H1 (cell line): Measurements from ENCODE around the gene MAP6. TPM values are rescaled to one million over a fixed set of nuclear protein-coding genes. Genes with fewer than 3 reads are reported as not detected.

Experiments used
- CTCF ChIA-PET: fragments of 300-600 bp; sonication (Branson Sonifier 250); formaldehyde crosslinking; loops from one replicate; lab custom pipeline; 2021; ENCODE audit not compliant: partially characterized antibody; lab: Charles Lee
- POLR2A ChIA-PET: fragments of 300-600 bp; sonication (Branson Sonifier 250); formaldehyde crosslinking; loops from one replicate; lab custom pipeline; 2021; ENCODE audit warnings: inconsistent platforms; ENCODE audit not compliant: partially characterized antibody; lab: Charles Lee
- DNase-seq, 2 experiments: peaks; one replicate each; pipeline versions ENCODE4 v3.0.0 to v3.0.0-alpha.2; 2010 to 2022; ENCODE audit warnings: low spot score in 2 of 2, low read depth in 1 of 2, mixed read lengths in 1 of 2
- FAIRE-seq: peaks from 2 replicates; lab custom pipeline; 2011; peaks lifted over from hg19 to GRCh38; lab: Jason Lieb, UNC
- H2AFZ ChIP-seq: 2 replicates; pipeline ENCODE4 v1.8.1; 2012; ENCODE audit warnings: low read length, inconsistent platforms
- H2AK5ac ChIP-seq: 2 replicates; pipeline ENCODE4 v1.6.1; 2013; ENCODE audit warnings: low read depth, low read length
- H2BK120ac ChIP-seq: replicated peaks from 2 replicates; pipeline ENCODE3; 2013; ENCODE audit warnings: low read depth, low read length, inconsistent platforms
- H2BK12ac ChIP-seq: 2 replicates; pipeline ENCODE4 v1.6.1; 2013; ENCODE audit warnings: low read depth, low read length
- H2BK15ac ChIP-seq: 2 replicates; pipeline ENCODE4 v1.6.1; 2013; ENCODE audit warnings: low read length
- H2BK20ac ChIP-seq: 2 replicates; pipeline ENCODE4 v1.6.1; 2013; ENCODE audit warnings: low read length
- H2BK5ac ChIP-seq: 2 replicates; pipeline ENCODE4 v1.6.1; 2013; ENCODE audit warnings: low read depth, low read length
- H3K14ac ChIP-seq: 2 replicates; pipeline ENCODE4 v1.6.1; 2013; ENCODE audit warnings: inconsistent platforms; ENCODE audit not compliant: insufficient read length
- H3K18ac ChIP-seq: 2 replicates; pipeline ENCODE4 v1.6.1; 2013; ENCODE audit warnings: low read length; ENCODE audit errors: extremely low read depth
- H3K23ac ChIP-seq: 2 replicates; pipeline ENCODE4 v1.6.1; 2013; ENCODE audit warnings: inconsistent platforms; ENCODE audit not compliant: insufficient read length
- H3K23me2 ChIP-seq: 2 replicates; pipeline ENCODE4 v1.6.1; 2013; ENCODE audit warnings: low read depth, low read length
- H3K27ac ChIP-seq: 2 replicates; pipeline ENCODE4 v1.6.1; 2011; ENCODE audit warnings: low read depth, low read length, inconsistent platforms
- H3K27me3 ChIP-seq, 4 experiments: replicated peaks in 1 of 4; 1 replicate in 1 of 4; 2 replicates in 3 of 4; pipeline versions ENCODE4 v1.6.1 to v1.8.1; 2011 to 2013; ENCODE audit warnings: low read length in 3 of 4, mild to moderate bottlenecking in 3 of 4, inconsistent platforms in 2 of 4, mixed read lengths in 2 of 4, moderate library complexity in 1 of 4; ENCODE audit not compliant: control insufficient read depth in 3 of 4, insufficient read depth in 3 of 4; ENCODE audit errors: extremely low read depth in 1 of 4
- H3K36me3 ChIP-seq, 4 experiments: 2 replicates each; pipeline versions ENCODE4 v1.6.1 to v1.8.1; 2011 to 2013; ENCODE audit warnings: mild to moderate bottlenecking in 4 of 4, low read length in 3 of 4, moderate library complexity in 2 of 4, control low read depth in 1 of 4, inconsistent platforms in 1 of 4; ENCODE audit not compliant: insufficient read depth in 4 of 4, control insufficient read depth in 2 of 4
- H3K4ac ChIP-seq: replicated peaks from 2 replicates; pipeline ENCODE3; 2013; ENCODE audit warnings: low read length, low read depth, mixed read lengths, inconsistent platforms; ENCODE audit not compliant: insufficient read length
- H3K4me1 ChIP-seq, 4 experiments: replicated peaks in 1 of 4; 1 replicate in 1 of 4; 2 replicates in 3 of 4; pipeline versions ENCODE4 v1.6.1 to v1.8.1; 2011 to 2013; ENCODE audit warnings: low read length in 3 of 4, inconsistent platforms in 2 of 4, mixed read lengths in 1 of 4; ENCODE audit not compliant: insufficient read depth in 4 of 4, control insufficient read depth in 3 of 4
- H3K4me2 ChIP-seq, 2 experiments: 2 replicates each; pipeline versions ENCODE4 v1.6.1 to v1.8.1; 2011 to 2013; ENCODE audit warnings: low read depth in 2 of 2, low read length in 2 of 2, control low read depth in 1 of 2, inconsistent platforms in 1 of 2, mild to moderate bottlenecking in 1 of 2; ENCODE audit not compliant: insufficient read depth in 1 of 2
- H3K4me3 ChIP-seq, 4 experiments: fragments of 200-600, 300-600 bp in 1 of 4; sonication (generic), shearing (Covaris generic), sonication (Bioruptor Twin) in 1 of 4; 2 replicates each; pipeline versions ENCODE4 v1.5.1 to v1.8.1; 2011 to 2016; ENCODE audit warnings: low read length in 4 of 4, low read depth in 3 of 4, control low read depth in 2 of 4, inconsistent platforms in 2 of 4, mild to moderate bottlenecking in 2 of 4, mixed read lengths in 1 of 4, moderate library complexity in 1 of 4; ENCODE audit not compliant: insufficient read depth in 2 of 4; ENCODE audit errors: extremely low read depth in 1 of 4
- H3K56ac ChIP-seq: replicated peaks from 2 replicates; pipeline ENCODE3; 2013; ENCODE audit warnings: low read depth, mild to moderate bottlenecking, mixed read lengths, low read length, inconsistent platforms; ENCODE audit not compliant: insufficient read length
- H3K79me1 ChIP-seq: 2 replicates; pipeline ENCODE4 v1.6.1; 2013; ENCODE audit warnings: low read depth, low read length, control low read depth
- H3K79me2 ChIP-seq, 2 experiments: 2 replicates each; pipeline versions ENCODE4 v1.6.1 to v1.8.1; 2012 to 2013; ENCODE audit warnings: low read length in 2 of 2, mild to moderate bottlenecking in 2 of 2, inconsistent platforms in 1 of 2; ENCODE audit not compliant: insufficient read depth in 2 of 2, control insufficient read depth in 1 of 2
- H3K9ac ChIP-seq, 4 experiments: replicated peaks in 1 of 4; 1 replicate in 1 of 4; 2 replicates in 3 of 4; pipeline versions ENCODE4 v1.6.1 to v1.8.1; 2011 to 2013; ENCODE audit warnings: low read depth in 3 of 4, low read length in 3 of 4, control low read depth in 2 of 4, mild to moderate bottlenecking in 2 of 4, moderate library complexity in 2 of 4, inconsistent platforms in 1 of 4; ENCODE audit errors: extremely low read depth in 1 of 4
- H3K9me3 ChIP-seq, 2 experiments: 2 replicates each; pipeline versions ENCODE4 v1.6.1 to v1.8.1; 2012 to 2013; ENCODE audit warnings: mild to moderate bottlenecking in 2 of 2, moderate library complexity in 2 of 2, control low read depth in 1 of 2, inconsistent platforms in 1 of 2, low read depth in 1 of 2, low read length in 1 of 2, mixed read lengths in 1 of 2; ENCODE audit not compliant: insufficient read depth in 2 of 2
- H4K20me1 ChIP-seq, 2 experiments: replicated peaks in 1 of 2; 2 replicates each; pipeline versions ENCODE3 to v1.8.1; 2011 to 2013; ENCODE audit warnings: inconsistent platforms in 2 of 2, low read length in 2 of 2, mild to moderate bottlenecking in 1 of 2; ENCODE audit not compliant: insufficient read depth in 2 of 2, control insufficient read depth in 1 of 2
- H4K5ac ChIP-seq: 2 replicates; pipeline ENCODE4 v1.6.1; 2013; ENCODE audit warnings: low read length, low read depth, mixed read lengths, inconsistent platforms; ENCODE audit not compliant: insufficient read length
- H4K8ac ChIP-seq: 2 replicates; pipeline ENCODE4 v1.8.0; 2013; ENCODE audit warnings: mild to moderate bottlenecking, moderate library complexity, low read length, inconsistent platforms; ENCODE audit not compliant: insufficient read depth; ENCODE audit errors: extremely low read depth
- H4K91ac ChIP-seq: replicated peaks from 2 replicates; pipeline ENCODE3; 2013; ENCODE audit warnings: low read length, mixed read lengths, inconsistent platforms; ENCODE audit not compliant: insufficient read length
- ATF3 ChIP-seq: IDR thresholded peaks from 2 replicates; pipeline ENCODE4 v1.6.1; 2011; ENCODE audit warnings: low read depth, mild to moderate bottlenecking, low read length; ENCODE audit not compliant: insufficient read depth
- BCL11A ChIP-seq, 2 experiments: IDR thresholded peaks; one replicate each; pipeline ENCODE4 v1.6.1; 2011; ENCODE audit warnings: low read depth in 2 of 2, low read length in 2 of 2, mild to moderate bottlenecking in 2 of 2
- GABPA ChIP-seq: IDR thresholded peaks from 2 replicates; pipeline ENCODE4 v1.6.1; 2011; ENCODE audit warnings: mild to moderate bottlenecking, low read length, moderate library complexity, borderline replicate concordance; ENCODE audit not compliant: insufficient read depth
- GTF2F1 ChIP-seq: IDR thresholded peaks from 2 replicates; pipeline ENCODE4 v1.6.1; 2012; ENCODE audit warnings: low read depth, low read length, improper control_type of control experiment, borderline replicate concordance
- HDAC2 ChIP-seq, 2 experiments: fragments of 300-600 bp in 1 of 2; sonication (generic) in 1 of 2; IDR thresholded peaks; 2 replicates each; pipeline ENCODE4 v1.6.1; 2011 to 2012; ENCODE audit warnings: low read depth in 2 of 2, low read length in 2 of 2, mild to moderate bottlenecking in 2 of 2, moderate library complexity in 2 of 2, borderline replicate concordance in 1 of 2, inconsistent platforms in 1 of 2
- HDAC6 ChIP-seq: IDR thresholded peaks from one replicate; pipeline ENCODE4 v1.7.1; 2012; ENCODE audit warnings: low read depth, mild to moderate bottlenecking, inconsistent platforms, low read length, moderate library complexity
- RAD21 ChIP-seq, 2 experiments: IDR thresholded peaks in 1 of 2; conservative IDR thresholded peaks in 1 of 2; 2 replicates each; pipeline ENCODE4 v1.6.1; 2011; ENCODE audit warnings: low read depth in 2 of 2, low read length in 2 of 2, improper control_type of control experiment in 1 of 2, inconsistent platforms in 1 of 2, mild to moderate bottlenecking in 1 of 2, moderate library complexity in 1 of 2
- SP2 ChIP-seq: IDR thresholded peaks from 2 replicates; pipeline ENCODE4 v1.6.1; 2012; ENCODE audit warnings: mild to moderate bottlenecking, low read length, inconsistent platforms
- USF2 ChIP-seq: IDR thresholded peaks from 2 replicates; pipeline ENCODE4 v1.6.1; 2011; ENCODE audit warnings: low read length, improper control_type of control experiment
- WGBS, 2 experiments: shearing (Covaris generic) in 1 of 2; methylation state at CpG; one replicate each; pipeline versions ENCODE4 v1.1.6 to v1.1.7; 2013 to 2015; ENCODE audit warnings: low lambda C conversion rate in 2 of 2, mixed read lengths in 2 of 2, inconsistent platforms in 1 of 2, low coverage in 1 of 2, missing lambda C conversion rate in 1 of 2; ENCODE audit not compliant: insufficient replicate concordance in 2 of 2, insufficient coverage in 1 of 2, insufficient read length in 1 of 2; ENCODE audit errors: extremely low coverage in 1 of 2, missing lambda C conversion rate in 1 of 2; 5-methylcytosine and 5-hydroxymethylcytosine counted together
- polyA plus RNA-seq, 7 experiments: library from polyadenylated mRNA; depleted of rRNA in 3 of 7; stranded (reverse) in 5 of 7; unstranded in 2 of 7; fragments of >200 nt in 5 of 7; fragments of 200-250 nt in 2 of 7; gene quantifications; 1 replicate in 5 of 7; 2 replicates in 1 of 7; 4 replicates in 1 of 7; pipeline versions ENCODE4 v1.2.1 to v1.2.3, GENCODE V29; 2011 to 2013; ENCODE audit warnings: missing spikeins in 2 of 7, mixed read lengths in 2 of 7
- total RNA-seq: library from RNA; stranded (reverse); fragmentation: NEBNext Ultra II Directional; extraction: Animal tissue kit (Norgen Biotek cat#: 25700); gene quantifications from 2 replicates; pipeline ENCODE4 v1.2.1, GENCODE V29; 2021

Gene MAP6
- total and polyA plus RNA-seq, 2 of the 8 experiments (the other 6 are each of a cell fraction or from before 2014, with no cell fraction given): 0.54 to 0.89 TPM

- Histone ChIP-seq H3K4ac (no peak overlapping the region), H3K27ac (no peak overlapping the region), H3K9me3 (no peaks in the 10 kb centered on the region), H3K9ac (no peak overlapping the region), H4K91ac (no peak overlapping the region), H3K23ac (no peak overlapping the region), H2BK12ac (no peak overlapping the region), H3K4me1 (peaks cover 2 to 20% (median 15%) of the 10 kb centered on the region in 4 experiments), H4K20me1 (peaks cover 0 to 2% of the 10 kb centered on the region in 2 experiments), H3K79me2 (no peaks in the 10 kb centered on the region), H2BK20ac (no peak overlapping the region), H2AFZ (no peak overlapping the region), H2AK5ac (no peak overlapping the region), H3K36me3 (no peaks in the 10 kb centered on the region), H3K18ac (no peak overlapping the region), H3K79me1 (no peaks in the 10 kb centered on the region; the same call in 1 of the 2 replicates), H4K5ac (no peak overlapping the region), H2BK5ac (no peak overlapping the region), H2BK15ac (no peak overlapping the region), H3K56ac (no peak overlapping the region), H3K14ac (no peak overlapping the region), H2BK120ac (no peak overlapping the region), H3K23me2 (peaks cover 3% of the 10 kb centered on the region; the same call in 1 of the 2 replicates), H4K8ac (no peak overlapping the region), H3K4me3 (no peak overlapping the region), H3K4me2 (no peak overlapping the region), H3K27me3 (no peaks in the 10 kb centered on the region)
- WGBS, 2 experiments: 86% methylated on average over 1 of the region's 1 CpG; no CpG with 5 or more reads in 1 of the 2 experiments
- DNase-seq (no peak), FAIRE-seq (no peak)
- TF ChIP-seq GABPA (no peak), SP2 (no peak), HDAC6 (no peak), ATF3 (no peak), USF2 (no peak), BCL11A (IDR thresholded peaks at IDR 0.05; ENCODE audit: low read depth in 2 of 2, low read length in 2 of 2) (no peak), RAD21 (IDR thresholded peaks at IDR 0.05 in 1 of 2, conservative IDR thresholded peaks at IDR 0.05 in 1 of 2; ENCODE audit: low read depth in 2 of 2, low read length in 2 of 2) (no peak), GTF2F1 (no peak), HDAC2 (IDR thresholded peaks at IDR 0.05; ENCODE audit: borderline replicate concordance in 1 of 2, low read depth in 2 of 2, low read length in 2 of 2) (no peak)
- POLR2A ChIA-PET: interaction anchor here (0.9 to 35.1 kb wide), 2 partner anchors 17 to 52 kb away, joined by 3 to 1120 read pairs; partner anchors contain the start of gene SERPINH1
- CTCF ChIA-PET: interaction anchor here (1.8 kb wide), 1 partner anchor 11 kb away, joined by 6 read pairs; no protein-coding TSS in a partner anchor
Measured at GRCh38 chr11:75579841-75580240, 89.0 kb downstream of the MAP6 start.
